Epithelial cell of proximal tubule (primary cell): Measurements from ENCODE around the gene COL23A1. TPM values are rescaled to one million over a fixed set of nuclear protein-coding genes. Genes with fewer than 3 reads are reported as not detected.

Source experiments
- DNase-seq: peaks from one replicate; pipeline ENCODE4 v3.0.0-alpha.2; 2011; ENCODE audit warnings: low read depth
- H3K4me3 ChIP-seq: 2 replicates; pipeline ENCODE4 v1.5.1; 2011; ENCODE audit warnings: low read depth, mild to moderate bottlenecking, low read length
- total RNA-seq: library from RNA; depleted of rRNA; stranded (reverse); fragments of >200 nt; gene quantifications from 2 replicates; pipeline ENCODE4 v1.2.3, GENCODE V29; 2015
- TF ChIP-seq, protein P1 (sequence below): conservative IDR thresholded peaks from 2 replicates; pipeline ENCODE4 v1.5.1; 2012; ENCODE audit warnings: low read depth, mild to moderate bottlenecking, low read length

COL23A1 gene
- total RNA-seq, 1 donor from 2014 or later, result not detected

DNA sequence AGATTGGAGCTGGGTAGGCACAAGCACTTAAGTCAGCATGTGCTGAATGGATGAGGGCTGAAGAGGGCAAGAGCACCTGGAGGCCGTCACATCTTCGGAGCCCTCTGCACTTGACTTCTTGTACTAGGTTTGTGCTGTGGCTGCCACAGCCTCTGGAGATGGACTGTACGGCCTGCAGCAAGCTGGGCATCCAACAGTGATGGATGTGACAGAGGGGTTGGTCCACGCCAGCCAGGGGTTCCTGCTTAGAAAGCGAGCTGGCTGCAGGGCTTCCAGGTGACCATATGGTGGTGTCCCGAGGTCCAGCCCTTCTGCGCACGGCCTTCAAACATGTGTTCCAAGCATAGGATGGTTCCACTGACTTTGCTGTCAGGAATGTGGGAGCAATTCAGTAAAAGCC, 292.4 kb downstream of the COL23A1 start:
- TF ChIP-seq, protein P1, sequence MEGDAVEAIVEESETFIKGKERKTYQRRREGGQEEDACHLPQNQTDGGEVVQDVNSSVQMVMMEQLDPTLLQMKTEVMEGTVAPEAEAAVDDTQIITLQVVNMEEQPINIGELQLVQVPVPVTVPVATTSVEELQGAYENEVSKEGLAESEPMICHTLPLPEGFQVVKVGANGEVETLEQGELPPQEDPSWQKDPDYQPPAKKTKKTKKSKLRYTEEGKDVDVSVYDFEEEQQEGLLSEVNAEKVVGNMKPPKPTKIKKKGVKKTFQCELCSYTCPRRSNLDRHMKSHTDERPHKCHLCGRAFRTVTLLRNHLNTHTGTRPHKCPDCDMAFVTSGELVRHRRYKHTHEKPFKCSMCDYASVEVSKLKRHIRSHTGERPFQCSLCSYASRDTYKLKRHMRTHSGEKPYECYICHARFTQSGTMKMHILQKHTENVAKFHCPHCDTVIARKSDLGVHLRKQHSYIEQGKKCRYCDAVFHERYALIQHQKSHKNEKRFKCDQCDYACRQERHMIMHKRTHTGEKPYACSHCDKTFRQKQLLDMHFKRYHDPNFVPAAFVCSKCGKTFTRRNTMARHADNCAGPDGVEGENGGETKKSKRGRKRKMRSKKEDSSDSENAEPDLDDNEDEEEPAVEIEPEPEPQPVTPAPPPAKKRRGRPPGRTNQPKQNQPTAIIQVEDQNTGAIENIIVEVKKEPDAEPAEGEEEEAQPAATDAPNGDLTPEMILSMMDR, result no peak
- H3K4me3 ChIP-seq, result no peak overlapping the region
- no peak for DNase-seq

DNA sequence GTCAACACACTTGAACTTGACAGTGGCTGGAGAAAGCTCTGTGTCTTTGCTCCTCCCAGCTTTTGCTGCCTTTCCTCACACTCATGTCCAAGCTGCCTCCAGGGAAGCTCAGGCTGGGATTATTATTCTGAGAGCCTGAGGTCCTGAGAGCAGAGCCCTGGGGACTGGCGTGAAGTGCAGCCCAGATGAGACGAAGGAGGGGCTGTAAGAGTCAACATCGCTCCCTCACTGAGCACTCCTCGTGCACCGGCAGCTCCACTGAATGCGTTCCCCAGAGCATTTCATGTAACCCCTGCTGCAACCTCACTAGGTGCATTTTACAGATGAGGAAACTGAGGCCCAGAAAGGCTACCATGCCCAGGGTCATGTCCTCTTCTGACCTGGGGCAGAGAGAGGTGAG, 294.1 kb downstream of the COL23A1 start:
- H3K4me3 ChIP-seq, result no peak overlapping the region
- TF ChIP-seq, protein P1, result no peak
- no peak for DNase-seq

DNA sequence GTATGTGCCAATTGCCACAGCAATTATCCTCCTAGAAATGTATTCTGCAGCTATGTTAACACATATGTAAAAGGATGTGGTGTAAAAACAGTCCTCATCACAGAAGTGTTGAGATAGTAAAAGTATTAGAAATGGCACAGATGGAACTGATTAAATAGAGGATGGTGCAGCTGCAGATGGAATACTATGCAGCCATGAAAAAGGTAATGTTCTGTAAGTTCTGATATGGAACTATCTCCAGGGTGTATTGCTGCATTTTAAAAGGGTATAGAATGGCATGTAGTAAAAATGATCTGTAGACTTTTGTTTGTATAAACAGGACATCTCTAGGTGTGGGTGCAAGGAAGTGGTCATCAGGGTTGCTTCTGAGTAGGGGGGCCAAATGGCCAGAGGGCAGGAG, 294.6 kb downstream of the COL23A1 start:
- TF ChIP-seq, protein P1, result no peak
- DNase-seq, result no peak
- H3K4me3 ChIP-seq, result no peak overlapping the region

DNA sequence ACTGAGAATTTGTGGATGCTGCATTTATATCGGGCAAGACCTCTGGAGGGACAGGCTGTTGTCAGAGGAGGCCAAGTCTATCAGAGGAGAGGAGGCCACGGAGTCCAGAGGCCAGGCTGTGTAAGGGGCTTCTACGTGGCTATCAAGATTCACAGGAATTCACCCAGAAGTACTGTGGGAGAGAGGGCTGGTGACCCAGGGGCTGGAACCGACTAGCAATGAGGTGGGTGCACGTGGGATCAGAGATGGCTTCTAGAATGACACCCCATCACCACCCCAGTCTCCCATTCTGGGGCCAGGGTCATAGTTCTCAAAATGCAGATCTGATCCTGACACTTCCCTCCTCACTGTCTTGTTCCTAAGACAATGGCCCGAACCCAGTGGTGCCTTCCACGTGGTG, 296.4 kb downstream of the COL23A1 start:
- TF ChIP-seq, protein P1, result no peak
- DNase-seq, result no peak
- no peak overlapping the region for H3K4me3 ChIP-seq

DNA sequence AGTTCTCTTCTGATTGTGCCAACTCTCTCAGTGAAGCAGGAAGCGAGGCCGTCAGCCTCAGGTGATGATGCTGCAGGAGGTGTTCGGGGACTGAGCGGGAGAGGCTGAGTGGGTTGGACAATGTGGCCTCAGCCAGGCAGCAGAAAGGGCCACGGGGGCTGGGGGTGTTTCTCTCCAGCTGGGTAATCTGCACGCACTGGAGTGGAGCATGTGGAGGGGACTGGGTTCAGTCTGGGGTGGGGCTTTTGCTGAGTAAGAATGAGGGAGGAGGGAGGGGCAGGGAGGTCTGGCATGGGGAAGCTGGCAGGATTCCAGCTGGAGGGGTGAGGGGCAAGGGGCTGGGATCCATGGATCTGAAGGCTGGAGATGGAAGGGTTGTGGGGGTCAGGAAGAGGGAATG, 296.8 kb downstream of the COL23A1 start:
- no peak for DNase-seq
- H3K4me3 ChIP-seq, result no peak overlapping the region
- TF ChIP-seq, protein P1, result no peak

DNA sequence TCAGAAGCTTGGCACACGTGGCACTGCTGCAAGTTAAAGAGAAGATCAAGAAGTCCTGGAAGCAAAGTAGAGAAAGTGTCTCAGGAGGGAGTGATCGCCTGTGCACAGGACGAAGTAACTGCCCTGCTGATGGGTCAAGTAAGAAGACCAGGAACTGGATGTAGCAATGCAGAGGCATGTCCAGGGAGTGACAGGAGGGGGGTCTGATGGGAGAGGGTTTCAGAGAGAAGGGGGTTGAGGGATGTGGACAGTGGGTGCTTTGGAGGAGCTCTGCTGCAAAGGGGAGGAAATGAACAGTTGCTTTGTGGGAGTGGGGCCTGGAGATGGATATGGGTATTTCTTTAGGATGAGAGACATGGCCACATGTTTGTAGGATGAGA, 297.4 kb downstream of the COL23A1 start:
- no peak for DNase-seq
- no peak overlapping the region for H3K4me3 ChIP-seq
- TF ChIP-seq, protein P1, result no peak

DNA sequence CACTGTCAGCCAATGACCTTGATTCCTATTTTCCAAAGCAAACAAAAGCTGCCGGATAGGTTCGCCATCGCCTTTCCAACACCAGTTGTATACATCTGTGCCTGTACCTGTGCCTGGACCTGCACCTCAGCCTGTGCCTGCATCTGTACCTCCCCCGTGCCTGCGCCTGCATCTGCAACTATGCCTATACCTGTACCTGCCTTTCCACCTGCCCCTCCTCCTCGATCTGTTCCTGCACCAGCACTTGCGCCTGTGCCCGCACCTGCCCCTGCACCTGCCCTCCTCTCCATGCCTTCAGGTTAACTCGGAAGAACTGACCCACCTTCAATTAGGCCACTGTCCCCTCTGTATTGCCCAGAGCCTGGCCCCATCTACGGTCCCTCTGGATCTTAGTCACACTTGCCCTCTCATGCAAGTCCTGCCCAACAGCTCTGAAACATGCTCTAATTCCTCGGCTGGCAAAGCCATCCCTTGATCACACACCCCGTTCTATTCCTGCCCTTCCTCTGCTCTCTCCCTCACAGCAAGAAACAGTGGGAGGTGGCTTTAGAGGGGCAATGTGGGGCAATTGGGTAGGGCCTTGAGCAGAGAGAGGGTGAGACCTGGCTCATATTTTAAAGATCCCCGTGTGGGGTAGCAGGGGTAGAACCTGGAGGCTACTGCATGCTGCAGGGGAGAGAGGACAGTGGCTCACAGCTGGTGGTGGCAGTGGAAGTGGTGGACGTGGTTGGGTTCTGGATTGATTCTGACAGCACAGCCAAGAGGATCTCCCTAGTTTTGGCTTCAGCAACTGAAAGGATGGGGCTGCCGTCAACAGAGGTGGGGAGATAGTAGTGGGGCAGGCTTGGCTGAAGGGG, 298.0 kb downstream of the COL23A1 start:
- TF ChIP-seq, protein P1, result no peak
- no peak overlapping the region for H3K4me3 ChIP-seq
- no peak for DNase-seq
